OCI-LY1 (cell line): ENCODE data around the gene SLC47A2.

Experiments
- H2AFZ ChIP-seq: fragments of 200-600 bp; sonication (generic), shearing (Covaris generic); 2 replicates; pipeline ENCODE4 v1.6.0; 2014; ENCODE audit warnings: antibody characterized with exemption, mild to moderate bottlenecking, low read length
- H3F3A ChIP-seq: fragments of 200-600 bp; sonication (generic), shearing (Covaris generic); 2 replicates; pipeline ENCODE4 v1.6.0; 2014; ENCODE audit warnings: mild to moderate bottlenecking, antibody characterized with exemption, low read length, moderate library complexity; ENCODE audit not compliant: insufficient read depth
- H3K27ac ChIP-seq: fragments of 200-600 bp; sonication (generic); 2 replicates; pipeline ENCODE4 v1.5.1; 2014; ENCODE audit warnings: low read length, mixed run types, mild to moderate bottlenecking, low read depth; ENCODE audit not compliant: poor library complexity, severe bottlenecking
- H3K27me3 ChIP-seq: fragments of 200-600 bp; sonication (generic); 2 replicates; pipeline ENCODE4 v1.6.0; 2014; ENCODE audit warnings: antibody characterized with exemption, mild to moderate bottlenecking, low read length, moderate library complexity; ENCODE audit not compliant: insufficient read depth
- H3K36me3 ChIP-seq: fragments of 200-600 bp; sonication (generic); 2 replicates; pipeline ENCODE4 v1.6.1; 2014; ENCODE audit warnings: mild to moderate bottlenecking, antibody characterized with exemption, low read length, moderate library complexity, mixed read lengths; ENCODE audit not compliant: insufficient read depth
- H3K4me1 ChIP-seq: fragments of 200-600 bp; sonication (generic); 2 replicates; pipeline ENCODE4 v1.5.1; 2014; ENCODE audit warnings: mild to moderate bottlenecking, low read length, moderate library complexity; ENCODE audit not compliant: insufficient read depth, severe bottlenecking
- H3K4me2 ChIP-seq: fragments of 200-600 bp; sonication (generic), shearing (Covaris generic); 2 replicates; pipeline ENCODE4 v1.6.1; 2014; ENCODE audit warnings: low read length
- H3K4me3 ChIP-seq: fragments of 200-600 bp; sonication (generic); 2 replicates; pipeline ENCODE4 v1.5.1; 2014; ENCODE audit warnings: low read length, low read depth, mild to moderate bottlenecking, mixed read lengths; ENCODE audit not compliant: poor library complexity, severe bottlenecking
- H3K79me2 ChIP-seq: fragments of 200-600 bp; shearing (Covaris generic); 2 replicates; pipeline ENCODE4 v1.6.1; 2016; ENCODE audit warnings: mixed run types, low read length, mixed read lengths; ENCODE audit not compliant: insufficient read depth
- H3K9ac ChIP-seq: fragments of 200-600 bp; sonication (generic), shearing (Covaris generic); 2 replicates; pipeline ENCODE4 v1.6.1; 2014; ENCODE audit warnings: mild to moderate bottlenecking, low read length, mixed read lengths
- H3K9me2 ChIP-seq: fragments of 200-600 bp; sonication (generic), shearing (Covaris generic); 2 replicates; pipeline ENCODE4 v1.6.1; 2014; ENCODE audit warnings: low read depth, mild to moderate bottlenecking, low read length, mixed read lengths
- H3K9me3 ChIP-seq: fragments of 200-600 bp; shearing (Covaris generic); 2 replicates; pipeline ENCODE4 v1.6.1; 2014; ENCODE audit warnings: low read length, mixed read lengths
- H4K20me1 ChIP-seq: fragments of 200-600 bp; sonication (generic), shearing (Covaris generic); 2 replicates; pipeline ENCODE4 v1.6.0; 2016; ENCODE audit warnings: mild to moderate bottlenecking, low read length; ENCODE audit not compliant: insufficient read depth
- EZH2 ChIP-seq: fragments of 200-600 bp; sonication (generic), shearing (Covaris generic); IDR thresholded peaks from 2 replicates; pipeline ENCODE4 v1.8.0; 2017; ENCODE audit warnings: borderline replicate concordance, mixed run types, mild to moderate bottlenecking, antibody characterized with exemption, low read length, moderate library complexity, mixed read lengths
- TF ChIP-seq, protein P1 (sequence below): fragments of 200-600 bp; sonication (generic), shearing (Covaris generic); IDR thresholded peaks from 2 replicates; pipeline ENCODE4 v1.5.1; 2017; ENCODE audit warnings: mild to moderate bottlenecking, antibody characterized with exemption, low read length, moderate library complexity, mixed read lengths

The SLC47A2 gene

DNA sequence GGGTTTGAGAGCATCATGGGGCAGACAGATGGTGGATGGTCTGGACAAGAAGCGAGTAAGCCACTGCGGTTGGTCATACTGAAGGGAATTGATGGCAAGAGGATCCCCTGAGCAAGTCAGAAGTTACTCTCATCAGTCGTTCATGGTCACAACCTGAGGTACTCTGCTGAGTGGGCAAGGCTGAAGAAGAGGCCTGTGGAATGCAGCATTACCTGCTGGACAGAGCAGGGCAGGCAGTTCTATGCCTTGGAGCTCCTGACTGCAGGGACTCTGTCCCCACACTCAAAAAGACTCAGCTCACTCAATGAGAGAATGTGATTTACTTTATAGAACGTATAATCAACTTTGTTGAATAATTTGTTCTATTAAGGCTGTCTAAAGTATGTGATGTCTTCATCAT lies 39.5 kb downstream of the SLC47A2 start:
- Histone ChIP-seq H3K9me2 (no peaks in the 10 kb centered on the region), H4K20me1 (no peaks in the 10 kb centered on the region), H3K4me1 (no peaks in the 10 kb centered on the region), H3K27me3 (no peaks in the 10 kb centered on the region), H3K27ac (no peak overlapping the region), H2AFZ (no peak overlapping the region), H3K4me2 (no peak overlapping the region), H3K9me3 (no peaks in the 10 kb centered on the region), H3K36me3 (no peaks in the 10 kb centered on the region; the same call in 1 of the 2 replicates), H3K9ac (no peak overlapping the region), H3K79me2 (no peaks in the 10 kb centered on the region), H3K4me3 (no peak overlapping the region), H3F3A (no peaks in the 10 kb centered on the region)
- TF ChIP-seq, protein P1, sequence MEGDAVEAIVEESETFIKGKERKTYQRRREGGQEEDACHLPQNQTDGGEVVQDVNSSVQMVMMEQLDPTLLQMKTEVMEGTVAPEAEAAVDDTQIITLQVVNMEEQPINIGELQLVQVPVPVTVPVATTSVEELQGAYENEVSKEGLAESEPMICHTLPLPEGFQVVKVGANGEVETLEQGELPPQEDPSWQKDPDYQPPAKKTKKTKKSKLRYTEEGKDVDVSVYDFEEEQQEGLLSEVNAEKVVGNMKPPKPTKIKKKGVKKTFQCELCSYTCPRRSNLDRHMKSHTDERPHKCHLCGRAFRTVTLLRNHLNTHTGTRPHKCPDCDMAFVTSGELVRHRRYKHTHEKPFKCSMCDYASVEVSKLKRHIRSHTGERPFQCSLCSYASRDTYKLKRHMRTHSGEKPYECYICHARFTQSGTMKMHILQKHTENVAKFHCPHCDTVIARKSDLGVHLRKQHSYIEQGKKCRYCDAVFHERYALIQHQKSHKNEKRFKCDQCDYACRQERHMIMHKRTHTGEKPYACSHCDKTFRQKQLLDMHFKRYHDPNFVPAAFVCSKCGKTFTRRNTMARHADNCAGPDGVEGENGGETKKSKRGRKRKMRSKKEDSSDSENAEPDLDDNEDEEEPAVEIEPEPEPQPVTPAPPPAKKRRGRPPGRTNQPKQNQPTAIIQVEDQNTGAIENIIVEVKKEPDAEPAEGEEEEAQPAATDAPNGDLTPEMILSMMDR, result no peak
- no peak for TF ChIP-seq EZH2

DNA sequence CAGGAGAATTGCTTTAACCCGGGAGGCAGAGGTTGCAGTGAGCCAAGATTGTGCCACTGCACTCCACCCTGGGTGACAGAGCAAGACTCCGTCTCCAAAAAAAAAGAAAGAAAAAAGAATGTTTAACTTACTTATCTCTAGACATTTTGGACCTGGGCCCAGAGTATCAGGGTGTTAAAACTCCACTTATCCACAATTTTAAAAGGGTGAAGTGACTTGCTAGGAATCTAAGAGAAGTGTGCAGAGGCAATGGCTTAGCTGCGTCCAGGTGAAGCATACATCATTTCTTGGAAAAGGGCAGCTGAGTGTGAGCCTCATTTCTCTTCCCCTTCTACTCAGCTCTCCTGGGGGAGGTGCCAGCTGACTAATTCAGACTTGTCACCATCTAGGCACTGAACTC lies 42.8 kb downstream of the SLC47A2 start:
- no peak for TF ChIP-seq EZH2
- TF ChIP-seq, protein P1, result no peak

GRCh38 chr17:19672009-19672750 lies 44.2 kb downstream of the SLC47A2 start:
- Histone ChIP-seq H3F3A (no peaks in the 10 kb centered on the region), H3K27me3 (no peaks in the 10 kb centered on the region), H3K79me2 (no peaks in the 10 kb centered on the region), H3K4me3 (no peak overlapping the region), H3K4me2 (no peak overlapping the region), H3K27ac (no peak overlapping the region), H3K9ac (no peak overlapping the region), H3K9me2 (no peaks in the 10 kb centered on the region), H2AFZ (no peak overlapping the region), H4K20me1 (no peaks in the 10 kb centered on the region), H3K36me3 (no peaks in the 10 kb centered on the region), H3K9me3 (no peaks in the 10 kb centered on the region), H3K4me1 (no peaks in the 10 kb centered on the region)
- TF ChIP-seq, protein P1, result peak; percentile 34; the same call in 1 of the 2 replicates
- no peak for TF ChIP-seq EZH2

More for the DNA sequence above, 42.8 kb downstream of the SLC47A2 start:
- Histone ChIP-seq H3F3A (no peaks in the 10 kb centered on the region), H3K4me3 (no peak overlapping the region), H3K4me2 (no peak overlapping the region), H3K9me2 (no peaks in the 10 kb centered on the region), H2AFZ (no peak overlapping the region), H3K27me3 (no peaks in the 10 kb centered on the region), H3K27ac (no peak overlapping the region), H3K9ac (no peak overlapping the region), H4K20me1 (no peaks in the 10 kb centered on the region), H3K36me3 (no peaks in the 10 kb centered on the region), H3K79me2 (no peaks in the 10 kb centered on the region), H3K4me1 (no peaks in the 10 kb centered on the region), H3K9me3 (no peaks in the 10 kb centered on the region)
